GM19463 (cell line): ENCODE measurements around the gene VGLL4.
"Not testable (repeated sequence)": the region's sequence is repeated elsewhere in the genome, so short reads cannot be mapped to it uniquely, and the experiment has no call there.

Experiments
- ATAC-seq: cut with Tn5 transposase; IDR thresholded peaks from one replicate; pipeline ENCODE4 v1.9.1; 2021; ENCODE audit warnings: mild to moderate bottlenecking, moderate library complexity; ENCODE audit not compliant: unreplicated experiment

Gene VGLL4

DNA sequence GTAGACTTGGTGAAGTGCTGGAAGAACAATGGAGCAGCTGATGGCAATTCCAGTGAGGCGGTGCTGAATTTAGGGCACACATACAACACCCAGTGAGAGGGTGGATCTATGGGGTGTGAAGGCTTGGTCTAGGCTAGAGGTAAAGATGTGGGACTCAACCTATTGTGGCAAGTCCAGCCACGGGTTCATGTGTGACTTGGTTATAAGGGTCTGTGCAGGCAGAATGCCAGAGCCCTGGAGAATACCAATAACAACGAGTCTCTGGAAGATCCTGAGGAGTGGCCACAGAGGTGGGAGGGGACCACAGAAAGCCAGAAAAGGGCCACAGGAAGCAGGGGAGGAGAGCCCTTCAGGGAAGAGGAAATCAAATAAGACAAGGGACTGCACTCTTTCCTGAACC, 55.0 kb downstream of the VGLL4 start:
- ATAC-seq, result no peak

DNA sequence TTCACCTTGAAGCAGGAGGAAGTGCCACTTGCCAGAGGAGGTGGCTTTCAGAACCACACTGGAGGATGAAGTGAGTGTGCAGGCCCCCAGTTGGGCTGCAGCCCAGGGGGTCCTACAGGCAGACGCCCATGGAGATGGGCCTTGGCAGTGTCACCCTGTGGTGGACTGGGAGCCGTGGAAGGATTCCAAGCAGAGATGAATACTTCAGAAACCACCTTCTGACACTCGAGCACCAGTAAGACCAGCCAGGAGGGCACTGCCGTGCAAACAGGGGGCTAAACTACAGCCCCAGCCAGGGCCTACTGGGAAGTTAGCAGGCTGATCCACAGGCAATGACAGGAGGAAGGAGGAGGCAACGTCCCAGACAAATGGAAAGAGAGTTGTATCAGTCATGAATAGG, 55.4 kb downstream of the VGLL4 start:
- no peak for ATAC-seq

DNA sequence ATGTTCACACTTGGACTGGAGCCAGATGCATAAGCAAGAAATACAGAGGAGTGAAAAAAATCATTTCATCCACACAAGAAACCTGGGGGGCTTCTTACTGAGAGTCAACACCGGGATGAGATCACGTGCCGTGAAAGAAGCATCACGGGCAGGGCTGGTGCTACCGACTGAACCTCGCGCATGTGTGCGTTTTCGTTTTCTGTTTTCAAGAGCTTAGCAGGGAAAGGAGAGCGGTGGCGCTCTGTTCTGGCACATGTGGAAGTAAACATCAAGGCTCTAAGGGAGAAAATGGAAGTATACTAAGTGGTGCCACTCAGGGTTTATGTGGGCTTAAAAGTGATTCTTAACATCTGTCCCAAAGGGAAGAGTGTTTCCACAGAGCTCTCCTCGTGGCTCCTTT, 55.9 kb downstream of the VGLL4 start:
- ATAC-seq, result no peak

DNA sequence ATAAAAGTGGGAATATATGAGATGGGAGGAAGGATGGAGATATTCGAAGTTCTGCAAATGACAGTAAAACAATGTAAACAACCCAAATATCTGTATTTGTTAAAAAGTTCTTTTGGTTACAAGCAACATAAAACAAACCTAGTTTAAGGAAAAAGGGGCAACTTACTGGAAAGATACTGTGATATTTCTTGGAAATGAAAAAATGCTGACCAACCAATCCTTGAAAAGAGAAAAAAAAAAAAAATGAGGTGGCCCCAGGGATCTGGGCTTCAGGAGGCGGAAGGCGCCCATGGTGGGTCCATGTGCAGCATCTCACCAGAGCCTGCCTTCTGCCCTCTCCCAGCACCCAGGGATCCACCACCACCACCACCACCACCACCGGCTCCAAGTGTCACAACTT, 59.1 kb downstream of the VGLL4 start:
- no peak for ATAC-seq

DNA sequence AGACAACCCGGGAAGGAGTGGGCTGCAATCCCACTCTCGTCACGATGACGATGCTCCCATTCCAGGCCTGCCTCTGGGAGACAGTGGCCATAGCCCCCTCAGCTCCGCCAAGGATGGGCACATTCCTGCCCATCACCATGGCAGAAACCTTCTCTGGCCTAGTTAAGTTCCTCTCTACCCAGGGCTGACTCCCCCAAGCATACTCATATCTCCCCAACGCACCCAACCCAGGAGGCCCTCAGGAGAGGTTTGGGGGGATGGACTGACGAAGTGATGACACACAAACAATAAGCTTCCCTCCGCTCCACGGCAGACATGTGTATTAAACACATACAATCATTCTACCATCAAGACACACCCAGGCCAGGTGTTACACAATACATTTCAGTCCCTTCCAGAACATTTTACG, 60.1 kb downstream of the VGLL4 start:
- ATAC-seq, result no peak

DNA sequence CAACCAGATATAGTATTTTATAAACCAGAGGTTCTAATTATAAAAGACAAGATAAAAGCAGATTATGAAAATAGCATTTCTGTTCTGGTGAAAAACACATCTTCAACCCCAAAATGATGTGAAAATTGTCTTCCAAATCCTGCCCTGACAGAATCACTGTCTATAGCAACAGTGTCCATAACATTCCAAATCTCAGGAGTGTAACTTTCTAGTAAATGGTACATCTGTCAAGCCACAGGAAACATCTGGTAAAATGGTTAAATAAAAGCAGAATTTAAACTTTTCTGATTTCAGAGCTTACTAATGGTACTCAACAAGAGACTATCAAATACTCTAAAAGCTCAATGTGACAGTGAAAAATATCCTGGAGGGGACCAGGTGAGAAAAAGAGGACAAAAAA, 60.5 kb downstream of the VGLL4 start:
- ATAC-seq, result no peak

DNA sequence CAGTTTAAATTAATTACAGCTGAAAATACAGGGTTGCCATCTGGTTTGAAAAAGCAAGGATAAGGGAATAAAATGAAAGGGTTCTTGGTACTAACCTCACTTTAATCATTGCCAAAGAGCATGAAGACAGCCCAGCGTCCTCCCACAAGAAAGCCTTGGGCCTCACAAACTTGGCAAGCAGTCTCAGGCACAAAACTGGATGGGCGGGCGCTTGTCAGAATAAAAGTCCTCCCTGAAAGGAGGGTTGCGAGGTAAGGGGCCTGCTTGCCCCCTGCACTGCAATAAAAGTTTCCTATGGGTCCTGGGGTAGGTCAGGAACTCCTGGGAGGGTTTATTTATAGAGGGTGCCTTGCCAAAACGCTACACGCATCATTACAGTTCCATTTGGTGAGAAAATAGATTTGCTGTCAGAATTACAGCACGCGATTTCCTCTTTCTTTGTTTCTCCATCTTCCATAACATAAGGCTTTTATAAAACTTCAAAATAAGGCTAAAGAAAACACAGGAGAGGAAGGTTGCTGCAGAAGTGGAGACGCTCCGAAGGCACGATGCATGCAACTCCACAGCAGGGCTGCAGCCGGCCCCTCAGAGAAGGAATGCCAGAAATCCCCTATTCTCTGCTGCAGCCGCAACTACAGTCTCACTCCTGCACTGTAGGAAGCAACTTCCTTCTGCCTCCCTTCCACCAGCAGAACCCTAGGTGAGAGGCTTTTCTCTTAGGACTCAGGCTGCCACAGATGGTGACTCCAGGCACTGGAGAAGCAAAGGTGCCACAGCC, 61.3 kb downstream of the VGLL4 start:
- peak; percentile 70 for ATAC-seq

DNA sequence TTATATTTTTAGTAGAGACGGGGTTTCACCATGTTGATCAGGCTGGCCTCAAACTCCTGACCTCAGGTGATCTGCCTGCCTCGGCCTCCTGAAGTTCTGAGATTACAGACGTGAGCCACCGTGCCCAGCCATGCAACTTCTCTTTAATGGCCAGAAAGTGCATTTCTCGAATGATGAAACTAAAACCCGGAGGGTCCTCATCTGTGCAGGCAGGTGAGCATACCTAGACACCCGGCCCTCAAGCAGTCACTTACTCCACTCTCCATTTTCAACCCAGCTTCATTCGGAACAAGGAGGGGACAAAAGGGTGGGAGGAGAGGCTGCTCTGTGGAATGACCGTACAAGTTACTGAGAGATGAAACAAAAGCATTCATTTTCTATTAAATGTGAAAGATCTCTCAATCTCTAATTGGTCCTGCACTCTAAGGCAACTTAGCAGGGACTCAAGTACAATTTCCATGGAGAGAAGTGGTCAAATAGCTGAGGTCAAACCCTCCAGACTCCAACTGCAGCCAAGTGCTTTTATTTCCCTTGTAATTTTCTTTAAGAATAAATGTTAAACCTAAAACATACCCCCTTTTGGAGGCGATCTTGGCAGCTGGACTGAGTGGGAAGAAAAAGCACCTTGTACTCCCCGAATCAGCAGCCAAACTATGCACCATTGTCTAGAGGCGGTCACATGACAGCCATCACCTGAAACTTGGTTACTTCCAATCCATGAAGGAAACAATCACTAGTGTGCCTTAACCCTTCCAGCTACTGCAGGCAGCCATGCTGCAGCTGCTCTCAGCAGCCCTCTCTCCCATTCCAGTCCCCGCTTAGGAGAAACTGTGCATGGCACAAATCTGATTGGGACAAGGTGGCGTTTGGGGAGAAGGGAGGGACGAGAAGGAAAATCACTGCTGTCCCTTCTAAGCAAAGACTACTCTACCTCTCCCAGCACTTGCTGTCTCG, 62.2 kb downstream of the VGLL4 start:
- ATAC-seq, result peak; percentile 46

DNA sequence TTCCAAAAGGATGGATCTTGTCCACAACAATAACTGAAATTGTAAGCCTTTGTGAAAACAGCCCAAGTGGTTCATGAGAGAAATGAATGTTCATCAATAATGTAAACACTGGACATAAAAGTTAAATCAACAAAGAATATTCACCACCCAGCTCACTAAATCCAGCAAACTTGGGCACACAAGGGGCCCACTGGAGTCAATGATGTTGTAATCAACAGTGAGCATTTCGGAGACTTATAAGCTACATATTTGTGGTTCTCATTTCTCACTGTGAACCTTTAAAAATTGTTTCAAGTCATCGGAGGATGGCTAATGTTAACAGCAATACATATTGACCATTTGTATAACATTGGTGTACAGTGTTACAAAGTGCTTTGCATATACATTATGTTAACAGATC, 63.1 kb downstream of the VGLL4 start:
- no peak for ATAC-seq

DNA sequence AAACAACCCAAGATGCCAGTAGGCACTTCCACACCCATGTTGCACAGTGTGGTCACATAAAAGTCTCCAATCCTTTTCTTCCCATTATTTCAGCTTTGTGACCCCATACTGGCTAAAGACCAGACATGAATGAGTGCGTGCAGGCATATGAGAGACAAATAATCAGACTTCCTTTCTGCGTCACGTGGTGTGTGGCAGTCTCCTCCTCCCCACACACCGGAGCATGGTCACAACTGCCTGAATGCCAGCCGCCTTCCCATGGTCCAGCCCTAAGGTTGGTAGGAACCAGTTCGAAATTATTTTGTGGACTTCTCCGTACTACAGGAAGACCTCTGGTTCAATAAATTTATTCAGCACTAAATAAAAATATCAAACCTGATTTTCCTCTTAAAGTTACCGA, 65.5 kb downstream of the VGLL4 start:
- no peak for ATAC-seq

DNA sequence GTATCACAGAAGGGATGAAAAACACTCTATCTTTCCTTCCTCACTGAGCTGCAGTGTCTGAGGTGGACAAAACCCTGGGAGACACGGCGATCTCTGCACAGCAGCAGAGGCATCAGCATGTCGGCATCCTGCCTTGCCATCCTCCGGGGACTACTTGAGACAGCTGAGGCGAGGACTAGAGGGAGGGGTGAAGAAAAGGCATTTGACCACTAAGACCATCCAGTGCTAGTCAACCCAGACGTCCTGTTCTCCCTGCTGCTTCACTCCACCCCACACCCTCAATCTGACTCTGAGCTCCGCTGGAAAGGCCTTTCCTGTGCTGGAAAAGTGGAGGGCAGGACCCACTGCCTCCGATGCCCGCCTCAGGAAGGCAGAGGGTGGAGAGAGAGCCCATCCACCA, 67.3 kb downstream of the VGLL4 start:
- no peak for ATAC-seq

DNA sequence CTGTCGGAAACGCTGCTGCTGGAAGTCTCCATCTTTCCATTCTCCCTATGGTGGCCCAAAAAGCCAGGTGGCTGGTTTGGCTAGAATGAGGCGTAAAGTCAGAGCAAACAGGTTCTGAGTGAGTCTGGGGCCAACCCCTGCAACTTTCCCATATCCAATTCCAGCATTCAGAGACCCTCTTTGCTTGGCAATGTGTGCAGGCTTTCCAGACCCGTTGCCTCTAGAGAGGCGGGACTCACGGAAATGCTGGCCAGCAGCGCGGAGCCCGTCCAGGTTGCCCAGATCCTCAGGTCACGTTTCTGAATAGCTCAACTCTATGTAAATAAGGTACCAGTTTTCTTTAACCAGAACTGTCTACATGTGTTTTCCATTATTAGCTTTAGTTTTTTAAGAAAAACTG, 68.0 kb downstream of the VGLL4 start:
- ATAC-seq, result no peak

DNA sequence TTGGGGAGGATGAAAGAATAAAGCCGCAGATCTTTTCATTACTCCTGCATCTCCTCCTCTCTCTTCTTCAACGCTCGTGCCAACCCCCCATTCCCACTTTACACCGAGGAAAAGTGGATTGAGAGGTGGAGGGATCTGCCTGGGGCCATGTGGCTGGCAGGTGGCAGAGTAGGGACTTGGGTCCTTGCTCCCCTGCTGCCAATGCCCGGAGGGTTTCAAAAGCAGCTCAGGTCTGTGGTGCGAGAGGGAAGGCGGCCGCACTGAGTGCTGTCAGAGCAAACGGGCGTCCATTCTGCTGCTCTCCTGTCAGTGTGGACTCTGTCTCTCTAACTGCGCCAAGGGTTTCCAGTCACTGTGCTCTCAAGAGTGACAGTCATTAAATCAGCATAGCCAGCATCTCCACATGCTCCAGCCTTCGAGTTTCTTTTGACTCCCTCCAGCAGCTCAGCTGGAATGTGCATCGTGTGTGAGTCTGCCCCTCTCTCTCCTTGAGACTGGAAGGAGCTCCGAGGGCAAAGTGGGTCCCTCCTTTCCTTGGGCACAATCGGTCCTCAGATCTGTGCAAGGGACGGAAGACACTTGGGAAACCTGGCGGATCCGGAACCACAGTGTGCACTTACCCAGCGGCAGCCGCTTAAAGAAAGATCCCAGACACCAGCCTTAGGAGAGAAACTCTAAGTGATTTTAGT, 68.6 kb downstream of the VGLL4 start:
- no peak for ATAC-seq

DNA sequence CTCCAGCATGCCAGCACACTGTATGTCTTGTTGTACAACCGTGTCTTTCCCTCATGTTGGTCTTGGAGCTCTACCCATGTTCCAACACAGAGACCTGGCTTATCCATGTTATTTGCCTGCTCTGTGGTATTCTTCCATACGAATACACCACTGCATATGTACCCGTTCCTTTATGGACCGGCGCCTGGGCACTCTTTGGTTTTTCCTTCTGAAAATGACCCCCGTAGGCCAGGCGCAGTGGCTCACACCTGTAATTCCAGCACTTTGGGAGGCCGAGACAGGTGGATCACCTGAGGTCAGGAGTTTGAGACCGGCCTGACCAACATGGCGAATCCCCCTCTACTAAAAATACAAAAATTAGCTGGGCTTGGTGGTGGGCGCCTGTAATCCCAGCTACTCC, 71.1 kb downstream of the VGLL4 start:
- not testable (repeated sequence) for ATAC-seq

DNA sequence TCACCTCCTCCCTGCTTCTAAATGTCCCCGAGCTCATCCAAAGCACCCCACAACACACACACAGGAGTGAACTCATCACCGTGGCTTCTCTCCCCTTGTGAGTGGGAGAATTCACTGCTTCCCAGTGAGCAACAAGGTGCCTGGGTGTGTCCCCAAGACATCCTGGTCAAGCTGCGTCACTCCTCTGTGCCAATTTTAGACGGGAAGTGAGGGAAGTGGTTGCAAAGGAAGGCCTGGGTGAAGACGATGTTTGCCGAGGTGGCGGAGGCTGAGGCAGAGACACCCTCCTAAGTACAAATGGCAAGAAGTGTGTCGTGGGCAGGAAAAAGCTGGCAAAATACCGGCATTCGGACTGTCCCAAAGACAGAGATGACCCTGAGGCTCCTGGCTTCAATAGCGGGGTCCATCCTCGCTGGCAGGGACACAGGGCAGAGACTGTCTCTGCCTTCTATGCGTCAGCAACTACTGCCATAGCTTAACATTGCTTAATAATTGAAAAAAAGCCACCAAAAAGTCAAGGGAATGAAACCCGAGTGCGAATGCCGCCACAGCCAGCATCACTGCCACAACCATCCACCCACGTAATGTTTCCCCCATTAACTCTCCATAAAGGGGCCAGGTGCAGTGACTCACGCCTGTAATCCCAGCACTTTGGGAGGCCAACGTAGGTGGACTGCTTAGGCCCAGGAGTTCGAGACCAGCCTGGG, 72.8 kb downstream of the VGLL4 start:
- no peak for ATAC-seq

DNA sequence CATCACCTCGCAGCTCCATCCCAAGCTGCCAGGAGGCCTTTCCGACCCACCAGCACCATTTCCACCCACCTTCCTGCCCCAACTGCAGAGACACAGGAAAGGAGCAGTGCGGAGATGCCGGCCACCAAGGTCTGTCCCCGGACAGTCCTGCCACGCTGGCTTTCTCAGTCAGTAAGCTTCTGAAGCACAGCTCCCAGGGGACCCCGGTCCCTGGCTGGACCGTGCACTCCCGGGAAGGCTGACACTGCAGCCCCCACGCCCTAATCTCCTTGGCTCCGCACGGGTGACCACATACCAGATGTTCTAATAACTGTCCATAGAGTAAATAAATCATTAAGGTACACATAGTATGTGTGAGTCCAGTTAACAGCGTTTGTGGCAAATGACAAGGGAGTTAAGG, 73.5 kb downstream of the VGLL4 start:
- no peak for ATAC-seq

DNA sequence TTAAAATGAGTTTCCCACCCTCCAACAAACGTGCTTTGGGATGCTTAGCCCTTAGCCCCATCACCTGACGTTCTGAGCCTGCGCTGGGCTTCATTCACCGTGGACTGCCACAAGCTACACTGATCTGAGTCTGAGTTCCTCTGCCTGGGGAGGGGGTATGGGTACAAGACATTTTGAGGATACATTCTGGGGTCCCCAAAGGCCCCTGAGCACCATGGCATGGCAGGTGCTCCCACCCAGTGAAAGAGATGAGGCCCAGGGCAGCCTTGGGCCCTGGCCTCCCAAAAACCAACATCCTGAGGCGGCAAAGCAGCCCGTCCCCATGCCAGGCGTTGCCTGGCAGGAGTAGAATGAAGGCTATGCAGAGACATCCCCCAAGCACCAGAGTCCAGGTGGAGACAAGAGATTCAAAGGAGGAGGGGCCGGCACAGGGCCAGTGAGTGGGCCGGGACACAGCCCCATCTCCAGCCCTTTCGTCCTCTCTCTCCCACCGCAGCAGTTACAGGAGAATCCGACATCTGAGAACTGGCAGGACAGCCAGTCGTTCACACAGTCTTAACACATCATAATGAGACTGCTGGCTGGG, 74.5 kb downstream of the VGLL4 start:
- no peak for ATAC-seq

DNA sequence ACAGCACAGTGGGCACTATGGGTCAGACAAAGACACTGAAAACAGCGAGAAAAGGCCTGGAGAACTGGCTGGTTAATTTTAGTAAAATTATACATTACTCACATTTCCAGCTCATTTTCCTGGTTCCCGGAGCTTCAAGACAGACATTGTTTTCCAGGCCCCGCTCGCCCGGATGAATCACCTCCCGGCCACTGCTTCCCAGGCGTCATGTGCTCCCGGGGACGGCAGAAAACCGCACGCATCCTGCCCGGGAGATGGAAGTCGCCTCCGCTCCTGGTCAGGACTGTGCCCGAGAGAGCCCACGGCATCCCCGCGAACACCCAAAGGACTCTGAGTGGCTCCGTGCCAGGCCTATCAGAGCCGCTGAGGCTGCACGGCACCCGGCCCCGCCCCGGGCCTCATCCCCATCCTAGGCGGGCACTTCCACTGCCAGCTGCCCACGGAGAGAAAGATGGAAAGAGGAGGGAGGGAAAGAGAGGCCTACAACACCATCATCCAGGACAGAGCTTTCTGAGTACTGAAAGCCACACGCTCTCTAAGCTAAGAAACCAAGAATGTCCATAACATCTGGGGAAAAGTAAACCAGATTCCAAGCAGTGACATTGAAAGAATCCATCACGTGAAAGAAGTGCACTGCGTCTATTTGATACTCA, 75.1 kb downstream of the VGLL4 start:
- no peak for ATAC-seq

DNA sequence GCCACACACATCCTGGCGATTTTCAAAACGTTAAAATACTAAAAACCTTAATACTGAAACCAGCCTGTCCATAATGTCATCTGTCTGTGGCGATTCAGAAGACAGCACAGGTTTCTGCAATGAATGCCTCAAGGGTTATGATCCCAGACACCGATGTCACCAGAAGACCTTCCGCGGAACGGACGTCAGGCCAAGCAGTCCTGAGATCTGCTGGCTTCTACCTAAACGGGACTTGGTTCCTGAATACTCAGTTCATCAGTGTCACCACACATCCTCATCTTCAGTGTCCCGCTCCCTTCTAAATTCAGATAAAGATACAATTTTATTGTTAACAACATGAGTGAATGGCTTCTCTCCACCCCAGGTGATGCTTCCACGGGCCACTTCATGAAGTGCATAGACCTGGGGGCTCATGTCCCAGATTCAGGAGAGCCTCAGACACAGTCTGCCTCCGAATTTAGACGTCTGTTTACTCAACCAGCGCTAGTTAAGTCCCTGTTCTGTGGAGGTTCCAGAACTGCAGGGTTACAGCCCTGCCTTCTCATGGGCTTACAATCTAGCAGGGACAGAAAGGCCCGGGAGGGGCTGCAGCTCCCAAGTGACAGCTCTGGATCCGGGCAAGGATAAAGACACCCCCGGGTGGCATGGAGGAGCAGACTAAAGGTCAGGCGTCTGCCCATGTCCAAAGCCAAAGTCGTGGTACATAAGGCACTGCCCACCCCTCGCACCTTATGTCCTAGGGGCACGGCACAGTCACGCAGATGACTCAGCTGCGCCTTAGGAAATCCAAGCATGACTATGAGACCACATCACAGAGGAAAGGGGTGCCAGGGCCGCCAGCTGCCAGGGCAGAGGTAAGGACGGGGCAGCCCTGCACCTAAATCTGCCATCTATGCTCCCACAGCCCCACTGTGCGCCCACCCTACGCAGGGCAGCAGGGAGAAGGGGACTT, 75.9 kb downstream of the VGLL4 start:
- ATAC-seq, result no peak
